KMS-11 (cell line): Measurements from ENCODE around the gene NUCB2.

ENCODE experiments used
- H2AFZ ChIP-seq: fragments of 200-600 bp; sonication (generic); 2 replicates; pipeline ENCODE4 v1.6.1; 2016; ENCODE audit warnings: antibody characterized with exemption, mixed run types, low read depth
- H3K27ac ChIP-seq: fragments of 200-600 bp; sonication (generic); 2 replicates; pipeline ENCODE4 v1.6.1; 2016; ENCODE audit warnings: mild to moderate bottlenecking, mixed run types
- H3K27me3 ChIP-seq: fragments of 200-600 bp; sonication (generic); 2 replicates; pipeline ENCODE4 v1.6.1; 2017; ENCODE audit warnings: mild to moderate bottlenecking, low read depth, mixed run types, moderate library complexity; ENCODE audit not compliant: insufficient read depth
- H3K36me3 ChIP-seq: fragments of 200-600 bp; sonication (generic); 2 replicates; pipeline ENCODE4 v1.6.1; 2017; ENCODE audit warnings: mild to moderate bottlenecking, mixed run types; ENCODE audit not compliant: insufficient read depth
- H3K4me1 ChIP-seq: fragments of 200-600 bp; sonication (generic); 2 replicates; pipeline ENCODE4 v1.6.1; 2016; ENCODE audit warnings: mild to moderate bottlenecking, low read depth, mixed run types; ENCODE audit not compliant: poor library complexity, severe bottlenecking
- H3K4me2 ChIP-seq: fragments of 200-600 bp; sonication (generic); 2 replicates; pipeline ENCODE4 v1.7.0; 2016; ENCODE audit warnings: mild to moderate bottlenecking, mixed run types
- H3K4me3 ChIP-seq: fragments of 200-600 bp; sonication (generic); IDR thresholded peaks from 2 replicates; pipeline ENCODE4 v1.6.1; 2017; ENCODE audit warnings: low read depth, low read length, mixed read lengths; ENCODE audit not compliant: insufficient read depth
- H3K79me2 ChIP-seq: fragments of 200-600 bp; sonication (generic); 2 replicates; pipeline ENCODE4 v1.6.1; 2016; ENCODE audit warnings: low read depth, mixed run types; ENCODE audit not compliant: insufficient read depth
- H3K9ac ChIP-seq: fragments of 200-600 bp; sonication (generic); 2 replicates; pipeline ENCODE4 v1.6.1; 2016; ENCODE audit warnings: mild to moderate bottlenecking, mixed run types
- H4K20me1 ChIP-seq: fragments of 200-600 bp; sonication (generic); 2 replicates; pipeline ENCODE4 v1.6.1; 2016; ENCODE audit warnings: mild to moderate bottlenecking, mixed run types; ENCODE audit not compliant: insufficient read depth
- CTCF ChIP-seq: fragments of 200-600 bp; sonication (generic); conservative IDR thresholded peaks from 2 replicates; pipeline ENCODE4 v1.6.1; 2017; ENCODE audit warnings: low read depth, mild to moderate bottlenecking, antibody characterized with exemption, low read length, moderate library complexity, mixed read lengths

NUCB2 gene

DNA sequence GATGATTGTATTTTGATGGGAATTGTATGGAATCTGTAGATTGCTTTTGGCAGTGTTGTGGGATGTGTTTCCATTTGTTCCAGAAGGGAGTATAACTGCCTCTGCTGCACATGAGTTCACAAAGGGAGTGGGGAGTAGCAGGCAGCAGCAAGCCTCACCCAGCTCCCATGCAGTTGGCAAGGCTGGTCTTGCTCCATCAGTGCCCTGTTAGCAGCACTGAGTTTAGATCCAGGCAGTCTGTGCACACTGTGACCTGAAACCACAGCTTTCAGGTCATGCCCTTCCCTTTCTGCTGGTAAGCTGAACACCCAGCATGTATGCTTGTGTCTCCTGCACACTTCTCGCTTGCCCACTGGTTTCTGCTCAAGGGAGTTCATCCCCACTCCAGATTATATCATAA is 3.7 kb upstream of the NUCB2 start:
- TF ChIP-seq CTCF, result no peak
- H3K4me1 ChIP-seq, result peaks cover 18% of the 10 kb centered on the region
- H3K4me2 ChIP-seq, result no peak overlapping the region
- no peak overlapping the region for H3K9ac ChIP-seq
- H3K27me3 ChIP-seq, result no peaks in the 10 kb centered on the region
- no peaks in the 10 kb centered on the region for H4K20me1 ChIP-seq
- no peaks in the 10 kb centered on the region for H3K36me3 ChIP-seq
- no peak overlapping the region for H3K4me3 ChIP-seq
- no peaks in the 10 kb centered on the region for H3K79me2 ChIP-seq
- no peak overlapping the region for H2AFZ ChIP-seq
- no peak overlapping the region for H3K27ac ChIP-seq

DNA sequence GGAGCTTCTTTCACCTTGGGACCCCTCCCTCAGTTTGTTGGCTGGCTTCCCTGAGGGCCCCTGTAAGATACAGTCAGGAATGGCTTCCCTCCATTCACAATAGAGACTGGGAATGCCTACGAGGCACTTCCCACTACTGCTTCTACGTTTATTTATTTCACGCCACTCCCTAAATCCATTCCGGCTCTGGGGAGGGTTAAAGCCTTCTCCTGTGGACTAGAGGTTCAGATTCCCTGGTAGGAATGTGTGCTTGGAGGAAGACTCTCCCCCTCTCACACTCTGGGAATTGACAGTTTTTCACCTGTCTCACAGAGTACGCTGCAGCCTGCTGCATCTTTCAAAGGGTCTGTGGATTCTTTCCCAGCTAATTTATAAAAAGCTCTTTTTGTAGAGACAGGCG is 3.3 kb upstream of the NUCB2 start:
- no peak overlapping the region for H3K4me3 ChIP-seq
- no peak for TF ChIP-seq CTCF
- no peaks in the 10 kb centered on the region for H3K27me3 ChIP-seq
- no peak overlapping the region for H3K27ac ChIP-seq
- H3K4me1 ChIP-seq, result peaks cover 20% of the 10 kb centered on the region
- no peak overlapping the region for H2AFZ ChIP-seq
- no peak overlapping the region for H3K9ac ChIP-seq
- no peaks in the 10 kb centered on the region for H4K20me1 ChIP-seq
- no peak overlapping the region for H3K4me2 ChIP-seq
- H3K36me3 ChIP-seq, result no peaks in the 10 kb centered on the region
- no peaks in the 10 kb centered on the region for H3K79me2 ChIP-seq

DNA sequence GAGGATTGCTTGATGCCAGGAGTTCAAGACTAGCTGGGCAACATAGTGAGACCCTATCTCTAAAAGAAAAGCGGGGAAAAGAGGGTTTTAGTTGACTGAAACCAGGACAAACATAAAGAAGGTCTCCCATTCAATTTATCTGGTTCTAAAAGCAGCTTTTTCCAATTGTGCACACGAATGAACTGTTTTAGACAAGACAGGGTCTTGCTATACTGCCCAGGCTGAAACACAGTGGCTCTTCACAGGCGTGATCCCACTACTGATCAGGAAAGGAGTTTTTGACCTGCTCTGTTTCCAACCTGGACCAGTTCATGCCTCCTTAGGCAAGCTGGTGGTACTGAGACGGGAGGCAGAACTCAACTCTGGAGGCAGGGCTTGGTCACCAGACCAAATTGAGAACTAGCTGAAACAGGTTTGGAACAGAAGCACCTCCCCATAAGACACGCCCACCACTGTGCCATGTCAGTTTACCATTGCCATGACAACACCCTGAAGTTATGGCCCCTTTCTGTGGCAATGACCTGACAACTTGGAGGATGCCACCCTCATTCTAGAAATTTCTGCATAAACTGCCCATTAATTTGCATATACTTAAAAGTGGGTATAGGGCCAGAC is 2.8 kb upstream of the NUCB2 start:
- Histone ChIP-seq H3K27me3 (no peaks in the 10 kb centered on the region), H3K79me2 (no peaks in the 10 kb centered on the region), H3K4me1 (peaks cover 20% of the 10 kb centered on the region), H3K4me3 (no peak overlapping the region), H2AFZ (no peak overlapping the region), H3K9ac (no peak overlapping the region), H3K27ac (no peak overlapping the region), H3K4me2 (no peak overlapping the region), H3K36me3 (no peaks in the 10 kb centered on the region), H4K20me1 (no peaks in the 10 kb centered on the region)
- TF ChIP-seq CTCF, result no peak

GRCh38 chr11:17275400-17276235 is 921 bp upstream of the NUCB2 start:
- TF ChIP-seq CTCF, result no peak
- Histone ChIP-seq H4K20me1 (no peaks in the 10 kb centered on the region), H3K27ac (peak overlapping the region; percentile 30), H3K4me2 (peak overlapping the region; percentile 80), H3K79me2 (no peaks in the 10 kb centered on the region), H3K36me3 (no peaks in the 10 kb centered on the region), H3K9ac (peak overlapping the region; percentile 73), H2AFZ (peak overlapping the region; percentile 72), H3K27me3 (no peaks in the 10 kb centered on the region), H3K4me1 (peaks cover 28% of the 10 kb centered on the region), H3K4me3 (no peak overlapping the region)
